GM12892 (cell line): Measurements from ENCODE around the gene FCHO1.

Experiments used
- POLR2A ChIP-seq: IDR thresholded peaks from 2 replicates; pipeline ENCODE4 v1.6.1; 2011; ENCODE audit warnings: low read depth, low read length, control low read depth
- TAF1 ChIP-seq: IDR thresholded peaks from 2 replicates; pipeline ENCODE4 v1.6.1; 2011; ENCODE audit warnings: low read depth, mild to moderate bottlenecking, control low read depth, low read length, borderline replicate concordance

DNA sequence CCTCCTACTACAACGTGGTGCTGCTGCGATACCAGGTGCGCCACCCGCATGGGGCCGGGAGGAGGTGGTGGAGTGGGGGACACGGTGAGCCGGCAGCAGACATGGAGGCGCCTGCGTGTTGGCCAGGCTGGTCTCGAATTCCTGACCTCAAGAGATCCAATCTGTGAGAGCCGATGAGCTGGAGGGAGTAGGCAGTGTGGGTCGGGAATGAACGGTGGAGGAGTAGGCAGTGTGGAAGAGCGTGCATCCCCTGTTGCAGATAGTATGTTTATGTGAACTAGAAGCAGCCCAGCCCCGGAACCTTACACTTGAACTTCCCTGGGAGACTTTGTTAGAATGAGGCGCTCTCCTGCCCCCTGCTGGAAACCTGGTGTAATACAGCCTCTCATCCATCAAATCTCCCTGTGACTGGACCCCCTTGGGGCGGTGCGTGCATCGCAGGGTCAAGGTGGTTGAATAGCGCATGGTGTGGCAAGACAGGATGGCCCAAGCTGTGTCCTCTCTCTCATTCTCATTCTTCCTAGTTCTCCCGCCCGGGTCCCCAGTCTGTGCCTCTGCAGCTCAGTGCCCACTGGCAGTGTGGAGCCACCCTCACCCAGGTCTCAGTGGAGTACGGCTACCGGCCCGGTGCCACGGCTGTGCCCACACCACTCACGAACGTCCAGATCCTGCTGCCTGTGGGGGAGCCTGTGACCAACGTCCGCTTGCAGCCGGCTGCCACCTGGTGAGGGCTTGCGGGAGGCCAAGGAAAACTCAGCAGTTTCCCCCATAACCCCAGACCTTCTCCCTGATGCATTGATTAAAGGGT is 33.1 kb downstream of the FCHO1 start:
- no peak for TF ChIP-seq TAF1
- TF ChIP-seq POLR2A = no peak
